ENCODE results near the gene CNTN3. TPM values are rescaled to one million over a fixed set of nuclear protein-coding genes. Genes with fewer than 3 reads are reported as not detected.

Gene CNTN3
- total and polyA plus RNA-seq, 8 donors: 0.92 to 43.0 (median 38.7) TPM

DNA sequence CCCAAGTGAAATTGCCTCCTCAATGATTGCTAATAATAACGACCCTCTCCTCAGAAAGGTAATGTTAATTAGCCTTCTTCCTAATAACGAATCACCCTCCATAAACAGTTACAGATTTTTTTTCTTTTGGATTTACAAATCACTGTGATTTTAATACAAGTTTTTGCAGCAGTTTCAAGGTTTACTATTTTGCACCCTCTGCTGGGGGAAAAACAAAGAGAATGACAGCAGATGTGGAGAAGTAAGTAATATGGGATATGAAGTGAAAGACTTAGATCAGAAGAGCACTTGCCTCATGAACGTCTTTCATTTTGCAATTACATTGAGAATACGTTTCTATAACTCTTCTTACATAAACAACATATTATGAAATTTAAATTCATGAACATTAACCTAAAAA, 16.1 kb upstream of the CNTN3 start:
- Histone ChIP-seq H3K27ac (no peak overlapping the region), H3K9me3 (no peaks in the 10 kb centered on the region), H3K4me1 (no peaks in the 10 kb centered on the region), H3K4me3 (no peak overlapping the region), H3K27me3 (no peaks in the 10 kb centered on the region), H3K36me3 (no peaks in the 10 kb centered on the region)
- TF ChIP-seq, protein P1, sequence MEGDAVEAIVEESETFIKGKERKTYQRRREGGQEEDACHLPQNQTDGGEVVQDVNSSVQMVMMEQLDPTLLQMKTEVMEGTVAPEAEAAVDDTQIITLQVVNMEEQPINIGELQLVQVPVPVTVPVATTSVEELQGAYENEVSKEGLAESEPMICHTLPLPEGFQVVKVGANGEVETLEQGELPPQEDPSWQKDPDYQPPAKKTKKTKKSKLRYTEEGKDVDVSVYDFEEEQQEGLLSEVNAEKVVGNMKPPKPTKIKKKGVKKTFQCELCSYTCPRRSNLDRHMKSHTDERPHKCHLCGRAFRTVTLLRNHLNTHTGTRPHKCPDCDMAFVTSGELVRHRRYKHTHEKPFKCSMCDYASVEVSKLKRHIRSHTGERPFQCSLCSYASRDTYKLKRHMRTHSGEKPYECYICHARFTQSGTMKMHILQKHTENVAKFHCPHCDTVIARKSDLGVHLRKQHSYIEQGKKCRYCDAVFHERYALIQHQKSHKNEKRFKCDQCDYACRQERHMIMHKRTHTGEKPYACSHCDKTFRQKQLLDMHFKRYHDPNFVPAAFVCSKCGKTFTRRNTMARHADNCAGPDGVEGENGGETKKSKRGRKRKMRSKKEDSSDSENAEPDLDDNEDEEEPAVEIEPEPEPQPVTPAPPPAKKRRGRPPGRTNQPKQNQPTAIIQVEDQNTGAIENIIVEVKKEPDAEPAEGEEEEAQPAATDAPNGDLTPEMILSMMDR (IDR thresholded peaks at IDR 0.05): peak in 1 of 2 donors; percentile 17
- peak in 1 of 4 donors; percentile 60 for DNase-seq
- no peak for ATAC-seq
- intact Hi-C loops (cut with DNase I): no loop called here

DNA sequence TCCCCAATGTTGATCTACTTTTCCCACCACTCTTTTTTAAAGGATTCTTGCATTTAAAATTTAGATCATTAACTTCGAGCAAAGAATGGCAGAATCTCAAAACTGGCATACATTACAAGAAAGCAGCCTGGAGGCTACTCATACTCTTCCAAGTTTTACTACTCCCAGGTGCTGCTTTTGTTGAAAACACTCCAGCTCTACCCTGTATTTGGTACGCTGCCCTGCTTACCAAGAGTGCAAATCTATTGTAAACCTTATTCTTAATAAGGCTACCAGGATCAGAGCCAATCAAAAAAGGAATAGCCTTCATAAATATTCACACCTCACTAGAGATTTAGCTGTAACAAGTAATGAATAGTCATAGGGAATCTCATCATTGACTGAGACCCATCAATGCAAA, 11.6 kb upstream of the CNTN3 start:
- DNase-seq (no peak), ATAC-seq (no peak)
- Histone ChIP-seq H3K9me3 (no peaks in the 10 kb centered on the region), H3K4me3 (no peak overlapping the region), H3K27ac (no peak overlapping the region), H3K36me3 (no peaks in the 10 kb centered on the region), H3K27me3 (no peaks in the 10 kb centered on the region), H3K4me1 (no peaks in the 10 kb centered on the region)
- intact Hi-C loops (cut with DNase I): no loop called here
- TF ChIP-seq, protein P1 (IDR thresholded peaks at IDR 0.05): no peak

DNA sequence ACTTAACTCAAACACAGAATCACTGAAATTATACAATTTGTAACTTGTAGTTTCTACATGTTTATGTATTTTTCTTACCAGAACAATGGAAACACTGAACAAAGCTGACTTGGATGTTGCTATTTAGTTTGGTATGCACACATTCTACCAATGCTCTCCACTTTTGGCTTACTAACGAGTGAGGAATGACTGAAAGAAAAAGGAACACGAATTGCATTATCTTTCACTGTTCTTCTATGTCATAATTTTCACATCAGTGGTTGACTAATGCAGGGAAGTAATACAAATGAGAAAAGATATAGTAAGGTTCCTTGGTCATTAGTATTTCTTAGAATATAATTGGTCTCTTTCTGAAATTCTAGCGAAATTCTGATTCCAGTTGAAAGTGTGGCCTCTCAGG, 9.8 kb upstream of the CNTN3 start:
- H3K9me3 ChIP-seq: no peaks in the 10 kb centered on the region
- no peak for ATAC-seq
- no peaks in the 10 kb centered on the region for H3K27me3 ChIP-seq
- intact Hi-C loops (cut with DNase I): no loop called here
- DNase-seq: no peak
- no peaks in the 10 kb centered on the region for H3K36me3 ChIP-seq
- H3K4me3 ChIP-seq: no peak overlapping the region
- no peaks in the 10 kb centered on the region for H3K4me1 ChIP-seq
- TF ChIP-seq, protein P1 (IDR thresholded peaks at IDR 0.05): no peak
- no peak overlapping the region for H3K27ac ChIP-seq

DNA sequence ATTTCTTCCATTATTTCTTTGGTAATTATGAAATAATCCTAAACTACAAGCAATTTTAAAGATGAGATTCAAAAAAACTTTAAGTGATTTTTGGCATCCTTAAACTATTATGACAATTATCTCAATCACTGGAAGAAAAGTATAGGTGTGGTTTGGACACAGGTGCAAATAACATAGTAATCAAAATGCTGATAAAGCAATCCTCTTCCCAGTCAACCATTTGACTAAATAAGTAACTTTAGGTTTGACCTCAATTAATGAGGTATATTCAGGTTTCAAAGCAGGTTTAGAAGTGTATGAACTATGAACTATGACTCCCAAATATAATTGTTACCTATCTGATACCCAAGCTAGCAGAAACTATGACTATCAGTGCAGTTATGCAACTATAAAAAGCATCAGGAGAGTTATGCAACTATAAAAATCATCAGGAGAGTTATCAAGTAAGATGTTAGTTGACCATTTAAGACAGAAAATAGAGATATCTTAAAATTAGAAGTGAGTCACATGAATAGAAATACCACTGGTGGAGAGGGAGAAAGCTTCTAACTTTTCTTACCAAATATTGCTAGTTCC, 8.9 kb upstream of the CNTN3 start:
- ATAC-seq (no peak), DNase-seq (no peak)
- no peaks in the 10 kb centered on the region for H3K27me3 ChIP-seq
- no peaks in the 10 kb centered on the region for H3K9me3 ChIP-seq
- TF ChIP-seq, protein P1 (IDR thresholded peaks at IDR 0.05): no peak
- intact Hi-C loops (cut with DNase I): no loop called here
- no peak overlapping the region for H3K4me3 ChIP-seq
- H3K36me3 ChIP-seq: no peaks in the 10 kb centered on the region
- no peaks in the 10 kb centered on the region for H3K4me1 ChIP-seq
- H3K27ac ChIP-seq: no peak overlapping the region

DNA sequence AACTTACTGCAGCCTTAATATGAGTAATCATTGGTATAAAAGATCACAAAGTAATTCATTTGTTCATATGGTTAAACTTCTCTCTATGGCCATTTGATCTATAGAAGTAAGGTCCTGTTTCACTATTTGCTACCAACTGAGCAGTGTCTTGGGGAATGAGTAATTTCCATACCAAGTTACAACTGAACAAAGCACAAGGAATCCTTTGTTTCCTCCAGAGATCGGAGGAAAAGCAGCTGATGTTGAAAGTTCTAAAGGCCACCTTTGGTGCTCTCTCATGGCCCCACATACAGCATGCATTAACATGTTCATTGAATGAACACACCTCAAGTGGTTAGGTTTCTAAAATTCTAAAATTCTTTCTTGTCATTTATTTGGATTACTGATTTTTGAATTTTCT, 7.1 kb upstream of the CNTN3 start:
- no peak for ATAC-seq
- Histone ChIP-seq H3K4me3 (no peak overlapping the region), H3K36me3 (no peaks in the 10 kb centered on the region), H3K9me3 (no peaks in the 10 kb centered on the region), H3K27me3 (no peaks in the 10 kb centered on the region), H3K27ac (no peak overlapping the region), H3K4me1 (no peaks in the 10 kb centered on the region)
- TF ChIP-seq, protein P1 (IDR thresholded peaks at IDR 0.05): no peak
- intact Hi-C loops (cut with DNase I): no loop called here
- DNase-seq: no peak
